ENCODE results near the gene IL1RAPL2.
"Not testable (repeated sequence)": the region's sequence is repeated elsewhere in the genome, so short reads cannot be mapped to it uniquely, and the experiment has no call there.

IL1RAPL2 gene

GRCh38 chrX:104854790-104855340 is 288.9 kb downstream of the IL1RAPL2 start:
- no peak for DNase-seq (ENCODE audit: low spot score)

GRCh38 chrX:104863466-104863865 is 297.5 kb downstream of the IL1RAPL2 start:
- no peak for DNase-seq (ENCODE audit: low spot score)

- no peak for DNase-seq (ENCODE audit: low spot score)
These were observed 298.3 kb downstream of the IL1RAPL2 start for GRCh38 chrX:104864296-104864695.

GRCh38 chrX:104877504-104877903 is 311.5 kb downstream of the IL1RAPL2 start:
- DNase-seq (ENCODE audit: low spot score): no peak

GRCh38 chrX:104902070-104902469 is 336.1 kb downstream of the IL1RAPL2 start:
- DNase-seq (ENCODE audit: low spot score): no peak

- DNase-seq (ENCODE audit: low spot score): not testable (repeated sequence)
These were observed 343.7 kb downstream of the IL1RAPL2 start for GRCh38 chrX:104909694-104910093.

GRCh38 chrX:104913348-104913747 is 347.3 kb downstream of the IL1RAPL2 start:
- DNase-seq (ENCODE audit: low spot score): peak; percentile 27

GRCh38 chrX:104914686-104915085 is 348.7 kb downstream of the IL1RAPL2 start:
- not testable (repeated sequence) for DNase-seq (ENCODE audit: low spot score)

GRCh38 chrX:104918122-104918521 is 352.1 kb downstream of the IL1RAPL2 start:
- DNase-seq (ENCODE audit: low spot score): no peak

- DNase-seq (ENCODE audit: low spot score): no peak
These were observed 355.7 kb downstream of the IL1RAPL2 start for GRCh38 chrX:104921584-104922205.

GRCh38 chrX:104922206-104922621 is 356.2 kb downstream of the IL1RAPL2 start:
- DNase-seq (ENCODE audit: low spot score): peak; percentile 81

GRCh38 chrX:104929324-104929723 is 363.3 kb downstream of the IL1RAPL2 start:
- no peak for DNase-seq (ENCODE audit: low spot score)

GRCh38 chrX:104935581-104935980 is 369.6 kb downstream of the IL1RAPL2 start:
- DNase-seq (ENCODE audit: low spot score): no peak

- DNase-seq (ENCODE audit: low spot score): no peak
These were observed 387.3 kb downstream of the IL1RAPL2 start for GRCh38 chrX:104953251-104953650.

- DNase-seq (ENCODE audit: low spot score): no peak
These were observed 395.9 kb downstream of the IL1RAPL2 start for GRCh38 chrX:104961926-104962325.

- DNase-seq (ENCODE audit: low spot score): no peak
These were observed 402.2 kb downstream of the IL1RAPL2 start for GRCh38 chrX:104968241-104968640.

- peak; percentile 15 for DNase-seq (ENCODE audit: low spot score)
These were observed 406.7 kb downstream of the IL1RAPL2 start for GRCh38 chrX:104972737-104973136.

GRCh38 chrX:104987063-104987462 is 421.1 kb downstream of the IL1RAPL2 start:
- peak; percentile 83 for DNase-seq (ENCODE audit: low spot score)

GRCh38 chrX:104988038-104988437 is 422.0 kb downstream of the IL1RAPL2 start:
- peak; percentile 17 for DNase-seq (ENCODE audit: low spot score)

- no peak for DNase-seq (ENCODE audit: low spot score)
These were observed 429.5 kb downstream of the IL1RAPL2 start for GRCh38 chrX:104995546-104995945.

GRCh38 chrX:105006103-105006502 is 440.1 kb downstream of the IL1RAPL2 start:
- DNase-seq (ENCODE audit: low spot score): no peak

- peak; percentile 16 for DNase-seq (ENCODE audit: low spot score)
These were observed 441.0 kb downstream of the IL1RAPL2 start for GRCh38 chrX:105006996-105007395.

GRCh38 chrX:105013719-105014118 is 447.7 kb downstream of the IL1RAPL2 start:
- DNase-seq (ENCODE audit: low spot score): no peak

GRCh38 chrX:105017641-105018040 is 451.6 kb downstream of the IL1RAPL2 start:
- peak; percentile 20 for DNase-seq (ENCODE audit: low spot score)
